Peyer's patch (tissue), 4 donors: ENCODE data around the gene ZNF607.

Source experiments
- CTCF ChIP-seq, 6 experiments: fragments of 450-650 bp in 4 of 6; fragments of 200-600 bp in 2 of 6; sonication (generic) in 1 of 6; IDR thresholded peaks; one replicate each; pipeline ENCODE4 v1.5.1; 2017 to 2019; ENCODE audit warnings: antibody characterized with exemption in 6 of 6, mild to moderate bottlenecking in 3 of 6, moderate library complexity in 1 of 6
- POLR2A ChIP-seq, 2 donors: fragments of 450-650 bp; IDR thresholded peaks; one replicate each; pipeline ENCODE4 v1.5.1; 2017; ENCODE audit warnings: antibody characterized with exemption in 2 of 2, mild to moderate bottlenecking in 2 of 2, moderate library complexity in 2 of 2

DNA sequence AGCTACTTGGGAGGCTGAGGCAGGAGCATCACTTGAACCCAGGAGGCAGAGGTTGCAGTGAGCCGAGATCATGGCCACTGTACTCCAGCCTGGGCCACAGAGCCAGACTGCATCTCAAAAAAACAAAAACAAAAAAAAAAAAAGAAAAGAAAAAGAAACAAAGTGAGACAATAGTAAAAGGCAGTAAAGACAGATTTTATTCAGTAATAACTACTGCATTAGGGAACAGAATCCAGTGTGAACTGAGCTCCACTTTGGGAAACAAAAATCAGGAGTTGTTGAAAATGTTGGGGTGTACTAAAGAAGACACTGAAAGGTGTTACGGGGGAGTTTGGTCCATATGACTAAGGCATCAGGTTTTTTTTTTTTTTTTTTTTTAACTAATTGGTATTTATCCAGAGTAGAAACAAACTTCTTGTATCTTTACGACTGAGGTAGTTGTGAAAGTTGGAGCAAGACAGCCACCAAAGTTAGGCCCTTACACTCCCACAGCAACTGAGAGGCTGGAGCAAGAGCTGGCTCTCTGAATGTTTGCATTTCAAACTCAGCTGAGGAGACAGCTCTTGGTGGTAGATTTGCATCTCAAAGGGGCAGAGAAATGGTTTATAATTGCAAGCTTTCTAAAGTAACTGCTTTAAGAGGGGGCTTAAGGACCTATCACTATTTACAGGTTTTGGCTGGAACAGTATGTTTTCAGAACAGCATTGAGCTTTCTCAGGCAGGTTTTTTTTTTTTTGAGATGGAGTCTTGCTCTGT is 24.2 kb downstream of the ZNF607 start:
- TF ChIP-seq CTCF (IDR thresholded peaks at IDR 0.05), result no peak
- no peak for TF ChIP-seq POLR2A (IDR thresholded peaks at IDR 0.05)
